Ovary (tissue), 3 donors: Measurements from ENCODE around the gene GTF2IRD1.

ENCODE experiments used
- POLR2A ChIP-seq: fragments of 450-650 bp; IDR thresholded peaks from one replicate; pipeline ENCODE4 v1.6.1; 2017; ENCODE audit warnings: antibody characterized with exemption, mild to moderate bottlenecking, moderate library complexity
- TF ChIP-seq, protein P1 (sequence below), 3 donors: fragments of 450-650 bp in 2 of 3; fragments of 200-600 bp in 1 of 3; IDR thresholded peaks; one replicate each; pipeline versions ENCODE4 v1.5.1 to v1.8.0; 2016 to 2022; ENCODE audit warnings: antibody characterized with exemption in 3 of 3, mild to moderate bottlenecking in 1 of 3
- donor health status: DM: no; HTN: no; CAD: no.

DNA sequence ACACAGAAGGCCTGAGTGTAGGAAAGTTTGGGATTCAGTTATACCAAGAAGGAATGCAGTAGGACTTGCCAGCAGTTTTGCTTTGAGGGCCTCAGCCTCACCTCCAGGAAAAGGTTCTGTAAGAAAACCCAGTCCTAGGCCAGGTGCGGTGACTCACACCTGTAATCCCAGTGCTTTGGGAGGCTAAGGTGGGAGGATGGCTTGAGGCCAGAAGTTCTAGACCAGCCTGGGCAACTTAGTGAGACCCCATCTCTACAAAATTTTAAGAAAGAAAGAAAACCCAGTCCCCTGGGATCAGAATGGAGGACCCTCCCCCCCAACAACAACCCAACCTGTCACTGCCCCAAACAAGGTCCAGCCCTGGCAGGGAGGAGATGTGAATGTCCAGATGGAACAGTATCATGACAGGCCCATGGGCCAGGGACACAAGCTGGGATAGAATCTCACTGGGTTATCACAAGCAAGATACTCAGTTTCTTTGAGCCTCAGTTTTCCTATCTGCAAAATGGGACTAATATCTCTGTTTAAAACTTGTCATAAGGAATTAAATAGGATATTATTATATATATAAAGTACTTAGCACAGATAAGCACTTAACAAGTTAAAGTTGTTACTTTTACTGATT, 68.7 kb downstream of the GTF2IRD1 start:
- TF ChIP-seq, protein P1, sequence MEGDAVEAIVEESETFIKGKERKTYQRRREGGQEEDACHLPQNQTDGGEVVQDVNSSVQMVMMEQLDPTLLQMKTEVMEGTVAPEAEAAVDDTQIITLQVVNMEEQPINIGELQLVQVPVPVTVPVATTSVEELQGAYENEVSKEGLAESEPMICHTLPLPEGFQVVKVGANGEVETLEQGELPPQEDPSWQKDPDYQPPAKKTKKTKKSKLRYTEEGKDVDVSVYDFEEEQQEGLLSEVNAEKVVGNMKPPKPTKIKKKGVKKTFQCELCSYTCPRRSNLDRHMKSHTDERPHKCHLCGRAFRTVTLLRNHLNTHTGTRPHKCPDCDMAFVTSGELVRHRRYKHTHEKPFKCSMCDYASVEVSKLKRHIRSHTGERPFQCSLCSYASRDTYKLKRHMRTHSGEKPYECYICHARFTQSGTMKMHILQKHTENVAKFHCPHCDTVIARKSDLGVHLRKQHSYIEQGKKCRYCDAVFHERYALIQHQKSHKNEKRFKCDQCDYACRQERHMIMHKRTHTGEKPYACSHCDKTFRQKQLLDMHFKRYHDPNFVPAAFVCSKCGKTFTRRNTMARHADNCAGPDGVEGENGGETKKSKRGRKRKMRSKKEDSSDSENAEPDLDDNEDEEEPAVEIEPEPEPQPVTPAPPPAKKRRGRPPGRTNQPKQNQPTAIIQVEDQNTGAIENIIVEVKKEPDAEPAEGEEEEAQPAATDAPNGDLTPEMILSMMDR (IDR thresholded peaks at IDR 0.05): no peak
- no peak for TF ChIP-seq POLR2A
